K562 (cell line): ENCODE measurements around the gene LYAR. TPM values are rescaled to one million over a fixed set of nuclear protein-coding genes. Genes with fewer than 3 reads are reported as not detected.

Experiments
- BRD9 ChIP-seq: fragments of 450-650 bp; IDR thresholded peaks from 2 replicates; pipeline ENCODE4 v1.6.1; 2018; ENCODE audit warnings: low read depth; ENCODE audit not compliant: partially characterized antibody
- CBFA2T2 ChIP-seq: fragments of 450-650 bp; conservative IDR thresholded peaks from 2 replicates; pipeline ENCODE4 v1.6.1; 2017; ENCODE audit warnings: mild to moderate bottlenecking
- CHD1 ChIP-seq: fragments of 200-600 bp; sonication (generic); IDR thresholded peaks from one replicate; pipeline ENCODE4 v1.6.1; 2012; ENCODE audit warnings: mild to moderate bottlenecking, moderate library complexity, low read length, inconsistent platforms
- DIDO1 ChIP-seq: fragments of 450-650 bp; IDR thresholded peaks from 2 replicates; pipeline ENCODE4 v1.6.1; 2016; ENCODE audit warnings: low read depth, missing biosample characterization, missing genetic modification characterization
- EGR1 ChIP-seq: fragments of 450-650 bp; conservative IDR thresholded peaks from 2 replicates; pipeline ENCODE4 v1.6.1; 2017; ENCODE audit warnings: mild to moderate bottlenecking
- ETV1 ChIP-seq: fragments of 450-650 bp; conservative IDR thresholded peaks from 2 replicates; pipeline ENCODE4 v1.6.1; 2016; ENCODE audit warnings: missing genetic modification characterization, control low read depth, low read depth, missing compliant biosample characterization
- KAT7 ChIP-seq: sonication (generic); formaldehyde crosslinking; IDR thresholded peaks from 2 replicates; pipeline ENCODE4 v1.8.0; 2022; ENCODE audit warnings: missing genetic modification reagents, mild to moderate bottlenecking, borderline replicate concordance
- L3MBTL2 ChIP-seq: fragments of 450-650 bp; IDR thresholded peaks from 2 replicates; pipeline ENCODE4 v1.6.1; 2016; ENCODE audit warnings: mild to moderate bottlenecking, moderate library complexity
- RBM17 ChIP-seq: fragments of 200-400 bp; formaldehyde crosslinking; IDR thresholded peaks from 2 replicates; pipeline ENCODE4 v1.6.1; 2017; ENCODE audit warnings: low read depth, mild to moderate bottlenecking, low read length, borderline replicate concordance
- SFPQ ChIP-seq: fragments of 200-400 bp; formaldehyde crosslinking; IDR thresholded peaks from 2 replicates; pipeline ENCODE4 v1.6.1; 2017; ENCODE audit warnings: mild to moderate bottlenecking, low read depth, low read length, moderate library complexity
- SRSF3 ChIP-seq: fragments of 200-400 bp; formaldehyde crosslinking; IDR thresholded peaks from 2 replicates; pipeline ENCODE4 v1.6.1; 2016; ENCODE audit warnings: mild to moderate bottlenecking, low read length, moderate library complexity; ENCODE audit not compliant: insufficient read depth
- TFAP4 ChIP-seq: sonication (generic); formaldehyde crosslinking; IDR thresholded peaks from 2 replicates; pipeline ENCODE4 v1.8.0; 2022; ENCODE audit warnings: missing genetic modification reagents, mild to moderate bottlenecking, moderate library complexity, borderline replicate concordance
- TOE1 ChIP-seq, 2 experiments: fragments of 450-650 bp in 1 of 2; sonication (generic) in 1 of 2; formaldehyde crosslinking in 1 of 2; IDR thresholded peaks; 2 replicates each; pipeline versions ENCODE4 v1.7.1 to v1.8.0; 2016 to 2022; ENCODE audit warnings: borderline replicate concordance in 2 of 2, mild to moderate bottlenecking in 2 of 2, antibody characterized with exemption in 1 of 2, inconsistent platforms in 1 of 2, low read depth in 1 of 2, missing genetic modification reagents in 1 of 2, moderate library complexity in 1 of 2
- ZNF75A ChIP-seq: fragments of 450-650 bp; formaldehyde crosslinking; IDR thresholded peaks from 2 replicates; pipeline ENCODE4 v1.4.0; 2020; ENCODE audit warnings: mild to moderate bottlenecking
- ZNF77 ChIP-seq: fragments of 250-450 bp; sonication (Bioruptor Pico); IDR thresholded peaks from 2 replicates; pipeline ENCODE4 v1.5.0; 2020
- ZNF830 ChIP-seq: fragments of 250-450 bp; sonication (Bioruptor Pico); IDR thresholded peaks from 2 replicates; pipeline ENCODE4 v1.5.0; 2021; ENCODE audit warnings: mild to moderate bottlenecking
- polyA plus RNA-seq, 8 experiments: library from polyadenylated mRNA; depleted of rRNA in 4 of 8; stranded (reverse) in 5 of 8; unstranded in 3 of 8; fragments of >200 nt; fragmentation: Nextera tagmentation in 2 of 8; fragmentation: Illumina TruSeq in 1 of 8; extraction: Ambion mirVana in 2 of 8; extraction: Trizol in 1 of 8; gene quantifications; 2 replicates each; pipeline versions ENCODE4 v1.2.1 to v1.2.3, GENCODE V29; 2011 to 2014; ENCODE audit warnings: inconsistent platforms in 1 of 8, missing spikeins in 1 of 8
- total RNA-seq, 7 experiments: library from RNA; depleted of rRNA in 6 of 7; stranded (reverse); fragments of >200 nt in 6 of 7; fragmentation: Illumina TruSeq in 2 of 7; extraction: Trizol in 2 of 7; gene quantifications; 2 replicates each; pipeline versions ENCODE4 v1.2.1 to v1.2.3, GENCODE V29; 2011 to 2021; ENCODE audit warnings: low replicate concordance in 1 of 7

LYAR gene
- total and polyA plus RNA-seq, 9 of the 15 experiments (the other 6 are each of a cell fraction or from before 2014, with no cell fraction given): 28.3 to 172 (median 127) TPM

- peak; percentile 91 for TF ChIP-seq TFAP4 (CRISPR knock-in tag)
- TF ChIP-seq L3MBTL2: peak; percentile 92
- no peak for TF ChIP-seq ZNF75A (CRISPR knock-in tag)
- TF ChIP-seq CBFA2T2: no peak
- no peak for TF ChIP-seq ZNF830 (CRISPR knock-in tag)
- TF ChIP-seq ZNF77 (CRISPR knock-in tag): no peak
- TF ChIP-seq SRSF3: no peak
- TF ChIP-seq DIDO1 (tag): no peak
- no peak for TF ChIP-seq RBM17
- no peak for TF ChIP-seq BRD9
- no peak for TF ChIP-seq KAT7 (CRISPR knock-in tag)
- TF ChIP-seq ETV1 (tag): 0 out of 2 replicates have a peak, but pooled peaks have one; percentile 31
- TF ChIP-seq SFPQ: no peak
- peak; percentile 59 for TF ChIP-seq EGR1
- peak; percentile 22; the same call in 1 of the 2 replicates for TF ChIP-seq TOE1 (IDR thresholded peaks at IDR 0.05; ENCODE audit: borderline replicate concordance)
- no peak for TF ChIP-seq TOE1 (CRISPR knock-in tag; IDR thresholded peaks at IDR 0.05; ENCODE audit: borderline replicate concordance, low read depth)
- TF ChIP-seq CHD1: no peak
These were observed at the start of gene LYAR, which contains the start of gene ZBTB49 (continued) for GRCh38 chr4:4289941-4290850.
